HG02798 (cell line): ENCODE data around the gene KLHL17.
"Not testable (repeated sequence)": the region's sequence is repeated elsewhere in the genome, so short reads cannot be mapped to it uniquely, and the experiment has no call there.

ENCODE experiments used
- ATAC-seq: cut with Tn5 transposase; IDR thresholded peaks from one replicate; pipeline ENCODE4 v1.9.1; 2021; ENCODE audit warnings: mild to moderate bottlenecking; ENCODE audit not compliant: unreplicated experiment, poor library complexity

KLHL17 gene

GRCh38 chr1:966135-966703 is 5.8 kb downstream of the KLHL17 start, which contains the start of gene PLEKHN1:
Gene PLEKHN1 (plus strand): TSS chr1:966482. CDS start chr1:966532, 50 bp downstream.
- peak; percentile 28 for ATAC-seq

- ATAC-seq = peak; percentile 54
Observed at GRCh38 chr1:966704-967300, 6.4 kb downstream of the KLHL17 start.

GRCh38 chr1:967466-968343 is 7.3 kb downstream of the KLHL17 start:
- ATAC-seq = no peak

GRCh38 chr1:969260-969855 is 9.0 kb downstream of the KLHL17 start:
- ATAC-seq = no peak

GRCh38 chr1:970242-970972 is 10.0 kb downstream of the KLHL17 start:
- ATAC-seq = no peak

GRCh38 chr1:970973-971730 is 10.8 kb downstream of the KLHL17 start:
- no peak for ATAC-seq

GRCh38 chr1:971751-972506 is 11.5 kb downstream of the KLHL17 start:
- no peak for ATAC-seq

GRCh38 chr1:972726-973458 is 12.5 kb downstream of the KLHL17 start:
- no peak for ATAC-seq

GRCh38 chr1:973459-974292 is 13.3 kb downstream of the KLHL17 start:
- ATAC-seq = no peak

- ATAC-seq = no peak
Observed at GRCh38 chr1:974293-974640, 13.9 kb downstream of the KLHL17 start.

GRCh38 chr1:974687-975328 is 14.4 kb downstream of the KLHL17 start:
- no peak for ATAC-seq

- ATAC-seq = no peak
Observed at GRCh38 chr1:975365-975764, 15.0 kb downstream of the KLHL17 start.

GRCh38 chr1:975896-976683 is 15.7 kb downstream of the KLHL17 start:
- peak; percentile 49 for ATAC-seq

GRCh38 chr1:976791-977190 is 16.4 kb downstream of the KLHL17 start:
- ATAC-seq = not testable (repeated sequence)

- no peak for ATAC-seq
Observed at GRCh38 chr1:978069-978834, 17.9 kb downstream of the KLHL17 start.
